ENCODE measurements around the gene CDH12. TPM values are rescaled to one million over a fixed set of nuclear protein-coding genes. Genes with fewer than 3 reads are reported as not detected.

Gene CDH12
- total and polyA plus RNA-seq, 2 donors (not counting 3 experiments of a cell fraction or from before 2014, with no cell fraction given): 0.03 TPM; not detected in 1

GRCh38 chr5:22837803-22838202 lies 15.3 kb downstream of the CDH12 start:
- POLR2A ChIA-PET: no interaction called here
- BruUV-seq (replicated peaks): no TSS peak
- Histone ChIP-seq H3K27me3 (ENCODE audit: control insufficient read depth in 2 of 2, insufficient read depth in 2 of 2, low read length in 2 of 2) (no peaks in the 10 kb centered on the region), H3K36me3 (ENCODE audit: control insufficient read depth in 2 of 2, extremely low read depth in 1 of 2, insufficient read depth in 2 of 2, low read length in 2 of 2) (no peaks in the 10 kb centered on the region), H2AFZ (ENCODE audit: low read depth, low read length) (no peak overlapping the region), H3K9me1 (replicated peaks; ENCODE audit: control insufficient read depth, extremely low read depth, insufficient read depth, low read length) (no peaks in the 10 kb centered on the region), H3K4me2 (ENCODE audit: insufficient read depth, low read length) (no peak overlapping the region), H3K9me3 (replicated peaks; ENCODE audit: control insufficient read depth, insufficient read depth, low read length) (no peaks in the 10 kb centered on the region), H3K27ac (ENCODE audit: insufficient read depth, low read depth, low read length) (no peak overlapping the region), H4K20me1 (replicated peaks; ENCODE audit: control insufficient read depth, extremely low read depth, insufficient read depth, low read length) (no peaks in the 10 kb centered on the region), H3K79me2 (ENCODE audit: control insufficient read depth, insufficient read depth, low read length) (no peaks in the 10 kb centered on the region), H3K4me1 (ENCODE audit: control insufficient read depth, extremely low read depth, insufficient read depth, low read length) (no peaks in the 10 kb centered on the region), H3K9ac (replicated peaks; ENCODE audit: extremely low read depth, insufficient read depth, low read length) (no peak overlapping the region), H3K4me3 (replicated peaks in 1 of 3; ENCODE audit: insufficient read depth in 1 of 3, low read depth in 1 of 3, low read length in 3 of 3) (no peak overlapping the region)
- FAIRE-seq (no peak), DNase-seq (ENCODE audit: low read depth, low spot score) (no peak)
- CTCF ChIA-PET: no interaction called here
- TF ChIP-seq EZH2 (IDR thresholded peaks at IDR 0.05; ENCODE audit: borderline replicate concordance, low read depth, low read length, severe bottlenecking): no peak
- intact Hi-C loops (cut with micrococcal nuclease): no loop called here
- dilution Hi-C loops (cut with MboI; ENCODE audit: extremely low pct_ligation_motif_present, low sequenced_read_pairs): no loop called here

- ChIA-PET POLR2A (no interaction called here), CTCF (no interaction called here)
- Histone ChIP-seq H3K36me3 (ENCODE audit: control insufficient read depth in 2 of 2, extremely low read depth in 1 of 2, insufficient read depth in 2 of 2, low read length in 2 of 2) (no peaks in the 10 kb centered on the region), H3K79me2 (ENCODE audit: control insufficient read depth, insufficient read depth, low read length) (no peaks in the 10 kb centered on the region), H3K9ac (replicated peaks; ENCODE audit: extremely low read depth, insufficient read depth, low read length) (no peak overlapping the region), H2AFZ (ENCODE audit: low read depth, low read length) (no peak overlapping the region), H4K20me1 (replicated peaks; ENCODE audit: control insufficient read depth, extremely low read depth, insufficient read depth, low read length) (no peaks in the 10 kb centered on the region), H3K9me3 (replicated peaks; ENCODE audit: control insufficient read depth, insufficient read depth, low read length) (no peaks in the 10 kb centered on the region), H3K4me2 (ENCODE audit: insufficient read depth, low read length) (no peak overlapping the region), H3K27ac (ENCODE audit: insufficient read depth, low read depth, low read length) (no peak overlapping the region), H3K27me3 (ENCODE audit: control insufficient read depth in 2 of 2, insufficient read depth in 2 of 2, low read length in 2 of 2) (no peaks in the 10 kb centered on the region), H3K4me1 (ENCODE audit: control insufficient read depth, extremely low read depth, insufficient read depth, low read length) (no peaks in the 10 kb centered on the region), H3K9me1 (replicated peaks; ENCODE audit: control insufficient read depth, extremely low read depth, insufficient read depth, low read length) (no peaks in the 10 kb centered on the region), H3K4me3 (replicated peaks in 1 of 3; ENCODE audit: insufficient read depth in 1 of 3, low read depth in 1 of 3, low read length in 3 of 3) (no peak overlapping the region)
- intact Hi-C loops (cut with micrococcal nuclease) (no loop called here), dilution Hi-C loops (cut with MboI; ENCODE audit: extremely low pct_ligation_motif_present, low sequenced_read_pairs) (no loop called here)
- no TSS peak for BruUV-seq (replicated peaks)
- DNase-seq (ENCODE audit: low read depth, low spot score) (no peak), FAIRE-seq (no peak)
- no peak for TF ChIP-seq FOS (IDR thresholded peaks at IDR 0.05; ENCODE audit: borderline replicate concordance, insufficient read depth, low read length)
- no peak for TF ChIP-seq GATA2 (IDR thresholded peaks at IDR 0.05; ENCODE audit: insufficient read depth, insufficient read length, low read depth, low read length)
- TF ChIP-seq POLR2AphosphoS5 (IDR thresholded peaks at IDR 0.05; ENCODE audit: insufficient read depth, low read depth, low read length): no peak
- TF ChIP-seq EZH2 (IDR thresholded peaks at IDR 0.05; ENCODE audit: borderline replicate concordance, low read depth, low read length, severe bottlenecking): no peak
- no peak for TF ChIP-seq JUN (IDR thresholded peaks at IDR 0.05; ENCODE audit: borderline replicate concordance, insufficient read depth, insufficient read length, low read depth)
Observed at GRCh38 chr5:22835686-22836085, 17.5 kb downstream of the CDH12 start.

All from endothelial cell of umbilical vein (primary cell).